HG03378 (cell line): ENCODE measurements around the gene ZNRF3.
"Not testable (repeated sequence)": the region's sequence is repeated elsewhere in the genome, so short reads cannot be mapped to it uniquely, and the experiment has no call there.

Experiments used
- ATAC-seq: cut with Tn5 transposase; IDR thresholded peaks from one replicate; pipeline ENCODE4 v1.9.1; 2021; ENCODE audit warnings: mild to moderate bottlenecking, moderate library complexity; ENCODE audit not compliant: unreplicated experiment

ZNRF3 gene

DNA sequence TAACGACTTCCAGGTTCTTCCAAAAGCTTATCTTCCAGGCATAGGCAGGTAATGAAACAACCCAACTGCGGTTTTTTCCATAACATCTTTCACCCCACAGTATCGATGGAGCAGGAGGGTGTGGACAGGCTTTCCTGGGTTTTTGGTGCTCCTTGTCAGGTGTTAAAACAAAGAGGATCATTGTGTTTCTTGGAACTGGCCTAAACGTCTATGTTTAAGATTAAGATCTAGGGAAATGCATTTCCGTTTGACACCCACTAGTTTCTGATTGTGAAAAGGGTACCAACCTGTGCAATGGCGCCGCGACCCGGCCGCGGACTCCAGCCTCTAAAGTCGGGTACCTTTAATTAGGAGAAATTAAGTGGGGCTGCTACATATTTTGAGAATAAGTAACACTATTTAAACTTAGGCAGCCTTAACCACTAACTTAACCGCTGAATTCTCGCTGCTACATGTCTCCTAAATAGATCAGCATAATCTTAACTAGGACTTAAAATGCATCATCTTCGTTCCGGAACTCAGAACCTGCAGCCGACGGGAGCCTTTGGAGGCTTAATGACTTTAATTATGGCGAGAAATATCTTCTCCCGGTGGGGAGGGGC is 146.7 kb downstream of the ZNRF3 start:
- ATAC-seq: no peak

DNA sequence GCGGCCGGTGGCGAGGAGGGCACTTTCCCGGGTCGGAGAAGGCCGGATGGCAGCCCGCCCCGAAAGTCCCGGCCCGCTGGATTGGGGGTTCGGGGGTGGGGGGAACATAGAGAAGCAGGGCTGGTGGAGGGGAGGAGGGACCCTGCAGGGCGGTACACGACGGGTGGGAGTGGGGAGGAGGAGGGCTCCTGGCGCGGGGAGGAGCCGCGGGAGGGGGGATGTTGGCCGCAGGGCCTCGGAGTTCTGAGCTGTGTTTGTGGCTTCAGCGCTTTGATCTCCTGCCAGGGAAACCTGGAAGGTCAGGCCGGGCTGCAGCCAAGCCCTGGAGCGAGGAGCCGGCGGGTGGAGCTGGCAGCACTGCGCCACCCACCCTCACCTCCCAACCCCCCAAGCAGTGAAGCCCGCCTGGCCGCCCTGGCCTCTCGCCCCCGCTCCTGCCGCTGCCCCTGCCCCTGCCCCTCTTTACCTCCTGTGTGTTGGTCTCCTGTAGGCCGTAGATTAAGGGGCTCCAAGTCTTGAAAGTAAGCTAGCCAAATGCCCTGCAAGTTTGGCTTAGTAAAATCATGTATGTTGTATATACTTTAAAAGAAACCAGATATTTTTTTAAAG is 147.3 kb downstream of the ZNRF3 start:
- no peak for ATAC-seq

DNA sequence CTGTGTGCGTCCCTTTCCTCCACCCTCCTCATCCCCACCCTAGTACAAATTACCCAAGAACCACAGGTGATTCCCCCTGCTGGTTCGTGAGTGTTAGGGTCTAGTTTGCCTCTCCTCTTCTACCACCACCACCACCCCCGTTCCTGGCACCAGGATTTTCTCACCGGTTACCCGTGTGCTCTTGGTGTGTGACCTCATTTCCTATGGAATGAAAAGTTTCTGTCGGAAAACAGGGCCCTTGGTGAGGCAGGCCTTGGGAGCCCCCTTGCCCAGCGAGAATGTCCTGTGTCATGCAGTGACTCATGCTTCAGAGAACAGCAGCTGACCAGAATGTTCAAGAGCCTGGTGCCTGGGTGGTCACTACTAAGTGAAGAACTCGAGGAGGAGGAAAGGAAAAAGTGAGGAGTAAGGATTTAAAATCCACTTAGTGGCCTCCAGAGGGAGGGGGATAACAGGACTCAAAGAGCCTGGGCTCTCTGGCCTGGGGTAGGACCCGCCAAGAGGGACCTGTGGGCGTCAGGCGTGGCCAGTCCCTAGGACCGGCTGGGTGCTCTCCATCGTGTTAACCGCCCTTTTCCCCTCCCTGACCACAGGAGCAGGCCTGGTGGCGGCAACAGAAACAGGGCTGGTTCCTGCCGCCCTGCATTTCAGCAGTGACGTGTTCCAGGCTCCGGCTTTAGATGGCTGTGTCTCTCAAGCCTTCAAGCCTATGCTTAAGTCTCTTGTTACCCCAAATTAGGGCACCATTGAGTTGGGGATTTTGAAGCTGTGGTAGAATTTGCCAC is 148.0 kb downstream of the ZNRF3 start:
- ATAC-seq: no peak

DNA sequence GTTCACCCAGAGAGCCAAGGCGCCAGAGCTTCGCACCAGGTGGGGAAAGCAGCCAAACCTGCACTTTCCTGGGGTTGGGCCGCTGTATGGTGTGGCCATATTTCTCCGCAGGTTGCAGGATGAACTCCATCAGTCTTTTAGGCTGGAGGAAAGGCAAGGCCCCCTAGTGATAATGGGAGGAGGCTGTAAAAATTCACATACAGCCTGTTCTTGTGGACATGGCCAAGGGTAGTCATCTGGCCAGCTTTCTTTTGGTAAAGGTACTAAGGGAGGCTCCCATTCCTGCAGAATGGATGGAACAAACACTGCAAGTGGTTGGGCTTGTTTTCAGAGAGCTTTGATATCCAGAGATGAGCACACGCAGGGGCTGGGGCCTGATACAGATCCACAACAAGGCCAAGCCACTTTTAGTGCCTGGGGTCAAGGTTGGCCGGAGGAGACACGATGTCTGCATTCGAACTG is 148.7 kb downstream of the ZNRF3 start:
- ATAC-seq: no peak

DNA sequence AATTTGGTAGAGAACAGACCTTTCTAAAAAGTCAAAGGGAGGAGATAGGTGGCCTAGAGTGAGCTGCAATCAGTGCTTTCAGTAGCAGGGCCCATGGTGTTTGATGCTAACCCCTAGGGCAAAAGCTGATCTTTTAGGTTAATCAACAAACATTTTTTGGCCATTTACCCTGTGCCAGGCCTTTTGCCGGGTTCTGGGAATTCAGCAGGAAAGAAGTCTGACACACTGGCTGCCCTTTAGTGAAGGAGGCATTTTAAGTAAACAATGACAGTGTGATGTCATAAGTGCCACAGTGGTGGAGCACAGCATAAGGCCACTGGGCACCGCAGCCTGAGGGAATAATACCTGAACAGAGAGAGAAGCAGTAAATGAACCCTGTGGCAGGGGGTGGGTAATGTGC is 149.2 kb downstream of the ZNRF3 start:
- ATAC-seq: no peak

DNA sequence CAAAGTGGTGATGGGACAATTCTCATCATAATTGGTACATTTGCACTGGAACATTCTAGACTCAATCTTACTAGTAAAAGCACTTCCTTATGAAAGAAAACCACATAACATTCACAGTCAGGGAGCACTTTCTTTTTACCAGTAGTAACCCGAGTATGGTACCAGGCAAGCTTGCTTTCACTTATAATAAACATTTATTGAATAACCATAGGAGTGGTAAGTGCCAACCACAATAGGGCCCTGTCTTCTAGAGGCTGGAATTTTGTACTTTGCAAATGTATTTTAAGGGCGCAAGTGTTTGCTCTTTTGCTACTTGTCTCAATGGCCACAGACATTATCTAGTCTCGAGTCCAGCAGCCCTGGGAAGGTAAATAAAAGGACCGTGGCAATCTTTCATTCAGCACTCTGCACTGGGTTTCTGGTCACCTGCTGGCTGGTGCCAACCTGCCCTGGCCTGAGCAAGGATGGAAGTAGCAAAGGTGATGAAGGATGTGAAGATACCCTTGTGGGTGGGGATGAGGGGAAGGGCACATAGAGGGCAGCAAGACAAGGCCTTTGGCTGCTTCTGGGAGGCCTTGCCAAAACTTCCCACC is 154.1 kb downstream of the ZNRF3 start:
- no peak for ATAC-seq

DNA sequence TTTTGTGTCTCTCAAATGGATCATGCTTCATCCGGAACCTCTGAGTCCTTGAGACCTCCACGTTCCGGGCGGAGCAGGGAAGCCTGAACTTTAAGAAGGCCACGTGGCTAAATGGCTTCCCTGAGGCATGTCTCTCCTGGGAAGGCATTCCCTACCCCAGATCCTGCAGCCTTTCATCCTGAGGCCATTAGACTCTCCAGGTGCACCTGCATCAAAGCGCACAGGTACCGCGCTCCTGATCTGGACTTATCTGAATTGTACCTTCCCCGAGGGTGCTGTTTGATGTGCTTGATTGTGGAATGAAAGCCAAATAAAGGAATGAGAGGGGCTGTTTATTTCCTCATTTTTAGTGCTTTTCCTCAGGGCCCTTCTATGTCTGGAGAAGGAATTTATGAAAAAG is 155.8 kb downstream of the ZNRF3 start:
- ATAC-seq: no peak

DNA sequence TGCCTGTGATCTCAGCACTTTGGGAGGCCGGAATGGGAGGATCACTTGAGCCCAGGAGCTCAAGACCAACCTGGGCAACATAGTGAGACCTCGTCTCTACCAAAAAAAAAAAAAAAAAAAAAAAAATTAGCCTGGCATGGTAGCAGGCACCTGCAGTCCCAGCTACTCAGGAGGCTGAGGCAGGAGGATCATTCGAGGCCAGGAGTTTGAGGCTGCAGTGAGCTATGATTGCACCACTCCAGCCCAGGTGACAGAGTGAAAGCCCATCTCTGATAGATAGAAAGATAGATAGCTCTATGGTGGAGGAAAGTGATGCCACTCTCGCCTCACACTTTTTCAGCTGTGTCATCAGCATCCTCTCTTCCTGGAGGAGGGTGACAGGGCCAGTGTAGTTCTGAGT is 156.3 kb downstream of the ZNRF3 start:
- not testable (repeated sequence) for ATAC-seq

DNA sequence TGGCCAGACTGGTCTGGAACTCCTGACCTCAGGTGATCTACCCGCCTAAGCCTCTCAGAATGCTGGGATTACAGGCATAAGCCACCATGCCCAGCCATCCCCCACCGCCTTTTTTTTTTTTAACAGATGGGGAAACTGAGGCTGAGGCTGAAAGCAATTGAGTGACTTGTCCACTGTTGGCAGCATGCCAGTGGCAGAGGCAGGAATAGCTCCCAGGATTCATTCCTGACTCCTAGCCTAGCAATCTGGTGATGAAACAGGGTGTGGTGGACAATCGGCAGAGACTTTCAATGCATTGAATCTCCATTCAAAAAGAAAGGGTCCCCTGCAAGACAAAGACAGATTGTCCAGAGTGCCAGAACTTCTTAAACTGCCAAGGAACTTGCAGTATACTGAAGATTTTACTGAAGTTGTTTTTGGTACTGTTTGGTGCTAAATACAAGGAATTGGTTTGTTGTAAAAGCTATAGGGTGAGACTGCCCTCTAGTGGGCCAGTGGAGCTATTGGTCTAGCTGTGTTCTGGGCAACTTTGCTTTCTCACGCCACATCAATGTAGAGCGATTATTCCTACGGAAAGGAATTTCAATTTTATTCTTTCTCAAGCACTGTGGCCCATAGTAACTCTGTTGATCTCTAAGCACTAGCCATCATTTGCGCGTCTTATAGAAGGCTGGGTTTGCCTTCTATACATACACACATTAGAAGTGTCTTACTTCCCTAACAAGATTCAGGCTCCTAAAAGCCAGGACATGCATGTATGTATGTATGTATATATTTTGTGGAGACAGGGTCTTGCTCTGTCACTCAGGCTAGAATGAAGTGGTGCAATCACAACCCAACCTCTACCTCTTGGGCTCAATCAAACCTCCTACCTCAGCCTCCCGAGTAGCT is 157.3 kb downstream of the ZNRF3 start:
- ATAC-seq: no peak

DNA sequence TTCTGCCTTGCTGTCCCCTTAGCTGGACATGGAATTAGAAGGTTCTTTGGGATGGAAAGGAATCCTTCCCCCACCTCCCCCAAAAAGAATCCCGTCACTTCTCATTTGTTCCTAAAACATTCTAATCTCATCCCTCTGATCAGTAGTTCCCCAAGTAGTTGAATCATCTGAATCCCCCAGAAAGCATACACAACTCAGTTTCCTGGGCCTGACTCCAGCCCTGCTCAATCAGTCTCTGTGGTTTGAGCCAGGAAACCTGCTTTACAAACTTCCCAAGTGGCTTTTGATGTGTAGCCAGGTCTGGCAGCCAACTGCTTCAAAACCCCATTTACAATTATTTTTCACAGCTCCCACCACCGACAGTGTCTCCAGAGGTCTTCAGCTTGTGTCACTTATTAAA is 158.0 kb downstream of the ZNRF3 start:
- no peak for ATAC-seq

DNA sequence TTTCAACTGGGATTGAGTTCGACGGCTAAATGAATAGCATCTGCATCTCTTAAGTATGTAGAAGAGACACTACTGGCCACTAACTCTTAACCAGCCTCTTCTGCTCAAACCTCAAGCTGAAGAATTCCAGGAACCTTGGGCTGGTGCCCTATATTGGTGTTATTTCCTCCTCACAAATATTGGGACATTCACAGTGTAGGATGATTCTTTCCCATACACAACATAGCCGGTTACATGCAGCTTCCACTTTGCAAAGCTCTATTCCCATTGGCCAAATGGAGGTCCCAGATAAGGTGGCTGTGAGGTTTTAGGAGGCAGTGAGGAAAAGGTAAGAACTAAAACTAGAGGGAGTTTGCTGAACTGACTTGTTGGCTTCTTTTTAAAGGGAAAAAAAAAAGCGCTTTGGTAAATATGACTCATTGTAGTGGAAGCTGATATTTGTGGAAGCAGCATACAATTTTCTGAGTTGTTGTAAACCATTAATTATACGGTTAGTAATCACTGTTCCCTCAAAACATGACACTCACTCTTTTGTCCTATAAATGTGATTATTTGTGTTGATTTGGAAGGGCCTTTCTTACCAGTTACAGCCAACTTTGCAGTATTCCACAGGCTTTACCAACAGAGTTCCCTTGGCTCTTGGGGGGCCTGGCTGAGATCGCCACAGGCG is 160.7 kb downstream of the ZNRF3 start:
- ATAC-seq: no peak

DNA sequence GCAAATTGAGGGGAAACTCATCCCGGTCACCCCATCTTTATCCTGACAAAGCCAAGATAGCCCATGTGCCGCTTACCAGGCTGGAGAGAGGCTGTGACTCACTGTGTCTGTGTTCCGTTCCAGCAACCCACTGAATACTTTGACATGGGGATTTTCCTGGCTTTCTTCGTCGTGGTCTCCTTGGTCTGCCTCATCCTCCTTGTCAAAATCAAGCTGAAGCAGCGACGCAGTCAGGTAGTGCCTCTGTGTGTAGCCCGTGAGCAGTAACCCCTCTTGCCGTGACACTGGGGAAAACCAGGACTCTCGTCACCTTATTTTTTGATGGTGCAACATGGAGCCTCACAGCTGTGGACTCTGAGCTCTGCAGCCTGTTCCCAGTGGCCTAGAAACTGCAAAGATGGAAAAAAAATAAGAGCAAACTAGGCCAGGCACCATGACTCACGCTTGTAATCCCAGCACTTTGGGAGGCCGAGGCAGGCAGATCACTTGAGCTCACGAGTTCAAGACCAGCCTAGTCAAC is 161.3 kb downstream of the ZNRF3 start:
- no peak for ATAC-seq

DNA sequence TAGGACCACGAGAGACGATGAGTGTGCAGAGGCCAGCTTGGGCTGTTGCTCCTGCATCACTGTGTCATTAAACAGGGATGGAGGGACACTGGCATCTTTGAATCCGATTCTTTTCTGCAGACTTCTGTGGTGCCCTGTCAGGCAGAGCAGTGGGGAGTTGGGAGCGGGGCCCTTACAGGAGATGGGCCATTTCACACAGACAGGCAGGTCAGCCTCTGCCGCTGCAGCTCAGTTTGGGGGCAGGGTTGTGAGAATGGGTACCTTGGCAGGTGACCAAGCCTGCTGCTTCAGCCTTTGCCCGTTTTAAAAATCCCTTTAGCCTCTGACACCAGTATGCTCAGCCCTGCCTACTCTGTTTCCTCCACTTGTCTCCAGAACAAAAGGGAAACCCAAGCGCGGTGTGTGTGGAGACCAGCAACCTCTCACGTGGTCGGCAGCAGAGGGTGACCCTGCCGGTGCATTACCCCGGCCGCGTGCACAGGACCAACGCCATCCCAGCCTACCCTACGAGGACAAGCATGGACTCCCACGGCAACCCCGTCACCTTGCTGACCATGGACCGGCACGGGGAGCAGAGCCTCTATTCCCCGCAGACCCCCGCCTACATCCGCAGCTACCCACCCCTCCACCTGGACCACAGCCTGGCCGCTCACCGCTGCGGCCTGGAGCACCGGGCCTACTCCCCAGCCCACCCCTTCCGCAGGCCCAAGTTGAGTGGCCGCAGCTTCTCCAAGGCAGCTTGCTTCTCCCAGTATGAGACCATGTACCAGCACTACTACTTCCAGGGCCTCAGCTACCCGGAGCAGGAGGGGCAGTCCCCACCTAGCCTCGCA is 165.7 kb downstream of the ZNRF3 start:
- ATAC-seq: no peak

DNA sequence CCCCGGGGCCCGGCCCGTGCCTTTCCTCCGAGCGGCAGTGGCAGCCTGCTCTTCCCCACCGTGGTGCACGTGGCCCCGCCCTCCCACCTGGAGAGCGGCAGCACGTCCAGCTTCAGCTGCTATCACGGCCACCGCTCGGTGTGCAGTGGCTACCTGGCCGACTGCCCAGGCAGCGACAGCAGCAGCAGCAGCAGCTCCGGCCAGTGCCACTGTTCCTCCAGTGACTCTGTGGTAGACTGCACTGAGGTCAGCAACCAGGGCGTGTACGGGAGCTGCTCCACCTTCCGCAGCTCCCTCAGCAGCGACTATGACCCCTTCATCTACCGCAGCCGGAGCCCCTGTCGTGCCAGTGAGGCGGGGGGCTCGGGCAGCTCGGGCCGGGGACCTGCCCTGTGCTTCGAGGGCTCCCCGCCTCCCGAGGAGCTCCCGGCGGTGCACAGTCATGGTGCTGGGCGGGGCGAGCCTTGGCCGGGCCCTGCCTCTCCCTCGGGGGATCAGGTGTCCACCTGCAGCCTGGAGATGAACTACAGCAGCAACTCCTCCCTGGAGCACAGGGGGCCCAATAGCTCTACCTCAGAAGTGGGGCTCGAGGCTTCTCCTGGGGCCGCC is 166.4 kb downstream of the ZNRF3 start:
- no peak for ATAC-seq

DNA sequence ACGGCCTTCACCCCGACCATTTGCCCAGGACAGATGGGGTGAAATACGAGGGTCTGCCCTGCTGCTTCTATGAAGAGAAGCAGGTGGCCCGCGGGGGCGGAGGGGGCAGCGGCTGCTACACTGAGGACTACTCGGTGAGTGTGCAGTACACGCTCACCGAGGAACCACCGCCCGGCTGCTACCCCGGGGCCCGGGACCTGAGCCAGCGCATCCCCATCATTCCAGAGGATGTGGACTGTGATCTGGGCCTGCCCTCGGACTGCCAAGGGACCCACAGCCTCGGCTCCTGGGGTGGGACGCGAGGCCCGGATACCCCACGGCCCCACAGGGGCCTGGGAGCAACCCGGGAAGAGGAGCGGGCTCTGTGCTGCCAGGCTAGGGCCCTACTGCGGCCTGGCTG is 167.1 kb downstream of the ZNRF3 start:
- no peak for ATAC-seq

DNA sequence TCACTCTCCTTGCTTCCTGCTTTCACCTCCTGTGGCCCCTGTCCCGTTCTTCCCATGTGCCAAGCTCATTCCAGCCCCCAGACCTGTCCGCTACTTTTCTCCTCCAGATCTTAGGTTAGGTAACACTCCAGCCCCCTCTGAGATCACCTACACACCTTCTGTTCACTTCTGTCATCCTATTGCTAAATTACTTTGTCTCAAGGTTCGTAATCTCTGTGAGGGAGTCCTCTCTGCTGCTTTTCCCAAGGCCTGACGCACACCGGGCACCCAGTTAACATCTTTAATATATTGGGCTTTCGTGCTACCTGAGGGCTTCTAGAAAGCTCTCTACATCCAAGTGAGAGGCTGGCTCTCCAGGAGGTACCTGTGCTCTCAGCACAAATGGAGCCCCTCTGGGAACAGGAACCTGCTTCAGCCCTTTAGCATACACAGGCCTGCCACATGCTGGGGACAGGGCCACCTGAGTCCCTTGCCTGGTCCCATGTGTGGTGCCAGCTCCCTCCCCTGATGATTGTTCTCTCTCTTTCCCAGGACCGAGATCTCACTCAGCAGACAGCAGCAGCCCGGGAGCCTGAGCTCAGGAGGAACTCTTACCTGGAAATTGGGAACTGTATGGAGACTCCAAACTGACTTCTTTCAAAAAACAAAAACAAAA is 169.8 kb downstream of the ZNRF3 start:
- no peak for ATAC-seq

DNA sequence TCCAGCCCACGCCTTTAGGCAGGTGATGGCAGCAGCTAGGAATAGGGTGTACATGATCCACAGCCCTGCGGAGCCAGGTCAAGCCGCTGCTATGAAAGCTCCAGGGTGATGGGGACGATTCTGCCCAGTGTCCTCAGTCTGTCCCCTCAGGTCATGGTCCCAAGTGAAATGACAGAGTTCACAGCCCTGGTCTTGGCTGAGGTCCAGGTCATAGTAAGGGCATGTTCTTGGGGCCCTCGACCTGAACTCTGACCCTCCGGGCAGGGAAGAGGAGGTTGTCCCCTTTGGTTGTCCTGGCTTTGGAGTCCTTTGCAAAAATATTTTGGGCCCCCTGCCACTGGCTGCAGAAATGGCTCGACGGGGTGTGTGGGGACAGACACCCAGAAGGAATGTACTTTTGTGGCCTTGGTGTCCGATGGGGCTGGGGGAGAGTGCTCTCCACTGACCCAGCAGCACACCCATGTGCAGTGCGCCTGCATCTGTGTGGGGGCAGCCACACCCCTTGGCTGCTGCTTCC is 170.9 kb downstream of the ZNRF3 start:
- no peak for ATAC-seq

DNA sequence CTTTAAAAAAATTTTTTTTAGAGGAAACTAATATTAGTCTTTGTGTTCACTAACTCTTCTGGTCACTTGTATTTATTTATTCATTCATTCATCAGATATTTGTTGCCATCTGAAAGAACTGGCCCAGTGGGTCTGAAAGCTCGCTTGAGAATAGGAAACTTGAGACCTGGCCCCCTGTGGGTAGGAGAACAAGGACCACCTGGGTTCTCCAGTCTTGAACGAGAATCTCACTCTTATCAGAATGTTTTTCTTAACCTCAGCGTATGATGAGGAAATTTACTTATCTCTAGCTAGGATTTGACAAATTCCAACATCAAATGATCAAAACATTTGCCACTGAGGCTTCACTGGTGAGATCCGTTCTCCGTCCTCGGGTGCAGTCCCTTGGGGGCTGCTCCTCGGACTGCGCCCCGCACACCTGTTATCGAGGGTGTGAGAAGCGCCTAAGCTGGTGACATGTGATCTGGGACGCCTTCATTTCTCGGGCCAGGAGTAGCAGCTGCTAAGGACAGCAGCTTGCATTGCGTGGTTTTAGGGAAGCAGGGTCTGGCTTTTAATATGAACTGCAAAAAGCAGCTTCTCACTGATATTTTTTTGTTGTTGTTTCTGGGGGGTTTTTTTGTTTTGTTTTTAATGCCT is 171.9 kb downstream of the ZNRF3 start:
- ATAC-seq: no peak
